Measurements from ENCODE around the gene UMAD1.

The UMAD1 gene

DNA sequence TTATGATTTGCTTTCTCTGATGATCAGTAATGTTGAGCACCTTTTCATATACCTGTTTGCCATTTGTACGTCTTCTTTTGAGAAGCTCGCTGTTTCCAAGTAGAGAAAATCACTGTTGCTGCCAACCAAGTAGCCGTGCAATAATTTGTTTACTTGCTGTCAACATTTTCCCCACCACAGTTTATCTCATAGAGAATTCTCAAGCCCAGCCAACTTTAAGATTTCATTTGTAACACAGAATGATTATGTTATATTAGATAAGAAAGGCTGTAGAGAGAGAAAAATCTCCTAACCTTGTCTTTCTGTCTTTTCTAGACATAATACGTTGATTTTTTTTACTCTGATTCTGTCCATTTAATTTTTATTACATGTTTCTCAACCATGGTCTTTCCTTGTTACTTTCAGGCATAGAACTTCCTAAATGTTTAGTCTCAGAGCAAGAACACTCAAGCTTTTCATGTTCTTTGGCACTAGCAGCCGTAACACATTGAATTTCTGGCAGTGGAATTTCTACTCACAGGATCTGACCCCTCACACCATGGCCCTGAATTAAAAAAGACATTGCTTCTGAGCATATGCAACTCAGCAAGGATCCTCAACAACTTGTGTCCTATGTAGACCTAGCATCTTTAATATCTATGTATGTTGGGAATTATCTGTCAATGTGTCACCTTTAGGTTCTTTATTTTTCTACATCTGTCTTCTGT lies 54.7 kb downstream of the UMAD1 start:
- DNase-seq, result no peak

DNA sequence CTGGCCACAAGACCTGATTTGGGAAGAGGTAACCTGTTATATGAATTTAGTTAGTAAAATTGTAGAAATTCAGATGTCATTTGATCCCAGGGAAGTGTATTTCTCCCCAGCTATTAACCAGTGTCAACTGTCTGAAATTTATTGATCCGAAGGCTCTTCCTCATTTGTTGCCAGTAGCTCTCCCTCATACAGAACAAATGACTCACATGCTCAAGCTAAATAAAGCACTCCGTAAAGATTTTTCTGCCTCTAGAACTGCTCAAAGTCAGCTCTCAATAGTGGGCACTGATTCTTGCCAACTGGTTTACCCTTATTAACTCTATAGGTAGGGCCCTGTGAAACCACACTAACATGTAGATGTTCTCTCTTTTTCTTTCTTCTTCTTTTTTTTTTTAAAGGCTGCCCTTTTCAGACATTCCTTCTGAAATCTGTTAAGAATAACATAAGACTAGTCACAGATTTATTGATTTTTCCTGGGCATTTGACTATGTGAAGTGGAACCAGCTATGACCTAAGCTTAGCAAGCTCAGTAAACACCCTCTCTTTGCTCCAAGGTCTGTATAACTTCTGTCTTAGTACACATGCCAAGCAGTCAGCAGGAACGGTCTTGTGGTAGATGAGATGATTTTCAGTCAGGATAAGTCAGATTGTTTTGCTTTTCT lies 56.0 kb downstream of the UMAD1 start:
- no peak for DNase-seq

DNA sequence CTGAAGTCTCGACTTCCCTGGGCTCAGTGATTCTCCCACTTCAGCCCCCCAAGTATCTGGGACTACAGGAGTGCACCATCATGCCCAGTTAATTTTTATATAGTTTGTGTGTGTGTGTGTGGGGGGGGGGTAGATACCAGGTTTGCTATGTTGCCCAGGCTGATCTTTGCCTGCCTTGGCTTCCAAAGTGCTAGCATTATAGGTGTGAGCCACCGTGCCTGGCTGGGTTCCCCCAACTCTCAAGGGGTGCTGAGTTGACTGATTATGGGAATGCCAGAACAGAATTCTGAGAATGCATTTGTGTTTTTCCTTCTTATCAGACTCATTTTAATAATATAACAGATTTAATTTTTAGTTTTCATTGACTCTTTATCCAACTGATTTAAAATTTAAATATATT lies 58.4 kb downstream of the UMAD1 start:
- DNase-seq, result no peak

DNA sequence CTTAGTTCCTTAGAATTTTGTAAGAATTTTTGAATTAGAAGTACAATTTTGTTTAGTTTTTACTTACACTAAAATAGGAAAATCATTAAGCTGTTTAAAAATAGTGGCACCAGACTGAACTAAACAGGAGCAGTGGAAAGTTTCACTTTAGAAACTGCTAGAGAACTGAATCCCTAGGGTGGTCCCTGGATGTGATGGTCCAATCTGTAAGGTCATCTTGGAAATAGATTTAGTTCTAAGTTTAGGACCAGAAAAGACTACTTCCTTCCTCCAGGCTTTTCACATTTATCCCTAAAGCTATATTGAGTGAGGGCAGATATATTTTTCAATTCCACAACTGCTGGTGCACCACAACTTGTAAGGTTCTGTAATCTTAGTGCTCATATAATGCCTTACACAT lies 58.8 kb downstream of the UMAD1 start:
- DNase-seq, result no peak

DNA sequence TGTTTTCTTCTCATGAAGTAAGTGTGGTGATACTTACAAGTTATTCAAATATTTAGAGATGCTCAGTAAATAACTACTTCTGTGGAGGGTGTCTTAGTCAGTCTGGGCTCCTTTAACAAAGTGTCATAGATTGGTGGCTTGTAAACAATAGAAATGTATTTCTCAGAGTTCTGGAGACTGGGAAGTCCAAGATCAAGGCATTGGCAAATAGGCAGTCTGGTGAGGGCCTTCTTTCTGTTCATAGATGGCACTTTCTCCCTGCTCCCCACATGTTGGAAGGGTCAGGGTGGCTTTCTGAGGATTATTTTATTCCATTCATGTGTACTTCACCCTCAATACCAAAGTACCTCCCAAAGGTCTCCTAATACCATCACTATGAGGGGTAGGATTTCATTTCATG lies 59.4 kb downstream of the UMAD1 start:
- no peak for DNase-seq

DNA sequence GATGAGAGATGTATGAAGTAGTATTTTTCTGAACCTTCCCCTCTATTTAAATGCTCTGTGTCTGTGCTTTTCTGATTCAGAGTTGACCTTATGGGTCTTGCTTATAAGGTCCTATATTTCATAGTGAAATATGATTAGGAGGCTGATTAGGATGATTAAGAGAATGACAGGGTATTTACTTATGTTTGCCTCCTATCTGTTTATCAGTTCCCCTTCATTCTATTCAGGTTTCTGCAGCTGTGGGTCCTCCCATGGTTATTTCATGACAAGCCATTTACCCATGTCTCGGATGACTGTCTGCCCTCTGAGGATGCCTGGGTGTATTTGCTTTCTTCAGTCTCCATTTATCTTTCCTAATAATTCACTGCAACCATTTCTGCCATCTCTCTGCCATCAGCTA lies 61.0 kb downstream of the UMAD1 start:
- DNase-seq, result no peak

DNA sequence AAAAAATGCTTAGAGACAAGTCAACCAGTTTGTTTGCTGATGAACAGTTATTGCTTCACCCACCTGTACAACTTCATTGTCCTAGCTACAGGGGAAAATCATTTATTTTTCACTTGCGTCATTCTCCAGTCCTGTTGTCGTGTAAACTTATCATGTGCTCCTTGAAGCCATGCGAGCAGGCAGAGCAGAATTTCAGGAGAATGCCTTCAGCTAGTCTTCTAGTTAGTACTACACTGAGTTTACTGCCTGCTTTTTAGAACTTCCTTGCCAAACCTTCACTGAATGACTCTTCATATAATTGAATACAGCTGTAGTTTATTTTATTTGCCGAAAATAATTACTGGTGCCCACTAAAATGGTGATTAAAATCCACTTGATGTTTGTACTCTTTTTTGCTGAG lies 62.3 kb downstream of the UMAD1 start:
- DNase-seq, result no peak

DNA sequence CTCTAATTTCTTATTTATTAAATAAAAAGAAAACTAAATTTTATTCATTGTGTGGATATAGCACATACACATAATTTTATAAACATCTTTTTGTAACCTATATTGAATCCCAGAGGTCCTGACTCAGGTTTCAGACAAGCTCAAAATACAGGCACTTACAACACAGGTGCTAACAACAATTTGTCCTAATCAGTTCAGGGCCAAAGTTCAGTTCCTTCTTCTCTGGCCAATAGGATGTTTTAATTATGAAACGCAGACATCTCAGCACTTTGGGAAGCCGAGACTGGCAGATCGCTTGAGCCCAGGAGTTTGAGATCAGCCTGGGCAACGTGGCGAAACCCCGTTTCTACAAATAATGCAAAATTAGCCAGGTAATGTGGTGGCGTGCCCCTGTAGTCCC lies 62.9 kb downstream of the UMAD1 start:
- no peak for DNase-seq

DNA sequence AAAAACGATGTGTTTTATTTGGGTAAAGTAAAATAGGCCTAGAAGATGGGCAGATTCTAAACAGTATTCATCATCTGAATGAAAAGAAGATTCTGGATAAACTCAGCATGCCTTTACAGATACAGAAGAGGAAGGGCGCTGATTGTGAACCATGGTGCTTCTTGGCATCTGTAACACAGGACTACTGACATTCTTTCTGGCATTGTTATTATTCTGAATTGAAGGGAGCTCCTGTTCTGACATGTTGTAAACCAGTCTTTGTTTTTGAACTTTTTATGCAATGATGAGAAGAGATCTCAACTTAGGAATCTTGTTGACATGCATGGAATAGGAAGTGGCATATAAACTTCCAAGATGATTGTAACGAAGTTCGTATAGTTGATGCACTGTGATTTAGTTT lies 64.3 kb downstream of the UMAD1 start:
- no peak for DNase-seq

DNA sequence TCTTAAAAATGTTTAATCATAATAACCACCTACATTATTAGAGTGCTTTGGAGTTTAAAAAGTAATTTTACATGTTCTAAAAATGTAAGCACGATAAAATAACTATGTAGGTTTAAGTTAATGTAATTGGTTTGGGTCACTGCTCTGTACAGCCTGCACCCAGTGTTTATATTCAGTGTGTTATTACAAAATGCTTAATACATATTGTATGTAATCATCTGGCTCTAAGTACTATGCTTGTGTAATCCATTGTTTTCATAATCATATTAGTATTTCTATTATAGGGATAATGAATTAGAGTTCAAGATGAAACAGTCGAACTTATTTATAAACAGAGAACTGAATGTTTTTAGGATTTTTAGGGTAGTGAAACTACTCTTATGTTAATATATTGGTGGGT lies 64.8 kb downstream of the UMAD1 start:
- DNase-seq, result no peak

DNA sequence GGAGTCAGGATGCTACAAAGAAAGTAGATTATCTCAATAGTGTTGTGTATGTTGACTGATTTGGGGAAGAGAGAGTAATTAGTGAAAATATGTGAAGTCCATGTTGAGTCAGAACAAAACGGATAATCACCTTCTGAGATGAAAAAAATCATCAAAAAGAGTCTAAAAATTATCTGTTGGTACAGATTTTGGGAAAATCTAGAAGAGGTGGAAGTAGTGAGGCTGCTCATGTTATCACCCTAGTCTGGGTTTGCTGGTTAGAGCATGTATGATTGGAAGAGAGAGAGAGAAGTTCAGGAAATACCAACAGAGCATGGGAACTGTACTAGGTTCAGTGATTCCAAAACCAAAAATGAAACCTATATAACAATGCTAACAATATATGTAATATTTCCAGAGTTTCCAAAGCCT lies 65.6 kb downstream of the UMAD1 start:
- no peak for DNase-seq

DNA sequence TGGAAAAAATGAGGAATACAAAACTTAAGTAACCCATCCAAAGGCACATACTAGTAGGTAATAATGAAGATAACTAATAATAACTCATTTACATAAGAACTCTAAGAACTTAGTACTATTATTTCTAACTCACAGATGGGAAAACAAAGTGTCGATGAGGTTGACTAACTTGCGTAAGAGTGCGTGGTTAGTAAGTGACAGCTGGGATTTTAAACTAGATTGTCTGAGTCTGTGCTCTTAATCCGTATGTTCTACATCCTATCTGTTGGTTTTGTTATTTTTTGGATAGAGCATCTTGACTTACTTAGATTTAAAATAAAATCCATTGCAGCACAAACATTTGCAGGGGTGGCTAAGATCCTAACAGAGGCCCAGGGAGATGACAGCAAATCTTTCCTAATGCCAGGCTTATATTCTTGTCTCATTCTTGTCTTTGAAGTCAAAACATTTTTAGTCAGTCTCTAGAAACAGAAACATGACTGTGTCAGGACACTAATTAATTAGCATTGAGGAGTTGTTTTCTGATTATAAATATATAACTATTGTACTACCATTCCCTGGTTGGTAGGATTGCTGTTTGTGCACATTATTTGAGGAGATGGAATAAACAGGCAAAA lies 66.1 kb downstream of the UMAD1 start:
- DNase-seq, result peak; percentile 38 to 76

DNA sequence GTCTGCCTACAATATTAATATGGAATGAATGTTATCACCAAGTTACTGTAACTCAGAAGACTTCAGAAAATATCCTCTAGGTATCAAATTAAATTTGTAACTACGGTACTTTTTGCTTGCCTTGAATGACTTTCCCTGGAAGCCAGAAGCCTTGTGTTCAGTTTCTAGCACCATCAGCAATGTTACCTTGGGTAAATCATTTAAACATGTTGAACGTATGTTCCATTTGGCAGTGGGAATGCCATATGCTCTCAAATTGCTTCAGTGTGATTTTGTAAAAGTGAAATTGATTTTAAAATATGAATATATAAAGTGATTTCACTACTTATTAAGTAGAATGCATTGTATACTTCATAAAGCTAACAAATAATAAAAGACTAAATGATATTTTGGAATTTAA lies 66.7 kb downstream of the UMAD1 start:
- DNase-seq, result peak in 1 of 2 experiments; percentile 45

DNA sequence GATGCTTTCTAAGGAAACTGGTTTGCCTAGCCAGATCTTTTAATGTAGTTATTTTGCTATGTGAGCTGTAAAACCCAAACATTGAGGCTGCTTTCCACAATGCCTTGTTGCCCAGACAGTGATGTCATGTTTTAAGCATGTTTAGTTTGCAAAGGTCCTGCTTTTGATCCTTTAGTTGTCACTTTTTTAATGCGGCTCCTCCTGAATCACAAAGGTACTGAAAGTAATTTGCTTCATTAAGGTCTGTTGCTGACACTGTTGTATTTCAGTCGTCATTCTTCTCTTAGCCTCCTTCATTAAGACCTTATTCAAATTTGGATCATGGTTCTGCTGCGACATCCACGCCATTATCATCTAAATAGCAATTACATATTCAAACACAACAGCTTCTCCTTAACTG lies 67.3 kb downstream of the UMAD1 start:
- DNase-seq, result no peak

DNA sequence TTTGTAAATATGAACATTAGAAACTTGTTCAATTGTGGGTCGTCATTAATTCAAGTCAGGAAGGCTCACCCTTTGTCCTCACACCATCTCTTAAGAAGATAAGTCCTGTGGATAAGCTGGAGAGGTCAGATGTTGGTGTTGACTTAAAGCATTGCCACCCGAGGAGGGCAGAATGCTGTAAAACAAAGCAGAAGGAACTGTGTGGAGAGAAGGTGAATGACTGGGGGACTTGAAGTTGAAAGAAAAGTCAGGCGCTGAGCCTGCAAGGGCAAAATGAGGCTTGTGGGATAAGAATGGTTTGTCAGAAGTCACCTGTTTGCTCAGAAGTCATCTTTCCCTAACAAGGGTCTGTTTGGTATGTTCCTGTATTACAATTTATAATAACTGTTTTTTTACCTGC lies 68.7 kb downstream of the UMAD1 start:
- DNase-seq, result peak; percentile 57 to 87

DNA sequence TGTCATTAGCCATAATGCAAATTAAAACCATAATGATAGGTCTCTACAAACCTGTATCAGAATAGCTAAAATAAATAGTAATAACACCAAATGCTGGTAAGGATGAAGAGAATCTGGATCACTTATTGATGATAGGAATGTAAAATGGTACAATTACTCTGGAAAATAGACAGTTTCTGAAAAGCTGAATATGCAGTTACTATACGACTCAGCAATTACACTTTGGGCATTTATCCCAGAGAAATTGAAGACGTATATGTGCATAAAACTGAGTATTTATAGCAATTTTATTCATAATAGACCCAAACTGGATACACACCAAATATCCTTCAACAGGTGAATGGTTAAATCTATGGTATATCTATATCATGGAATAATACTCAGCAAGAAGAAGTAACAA lies 69.9 kb downstream of the UMAD1 start:
- no peak for DNase-seq

DNA sequence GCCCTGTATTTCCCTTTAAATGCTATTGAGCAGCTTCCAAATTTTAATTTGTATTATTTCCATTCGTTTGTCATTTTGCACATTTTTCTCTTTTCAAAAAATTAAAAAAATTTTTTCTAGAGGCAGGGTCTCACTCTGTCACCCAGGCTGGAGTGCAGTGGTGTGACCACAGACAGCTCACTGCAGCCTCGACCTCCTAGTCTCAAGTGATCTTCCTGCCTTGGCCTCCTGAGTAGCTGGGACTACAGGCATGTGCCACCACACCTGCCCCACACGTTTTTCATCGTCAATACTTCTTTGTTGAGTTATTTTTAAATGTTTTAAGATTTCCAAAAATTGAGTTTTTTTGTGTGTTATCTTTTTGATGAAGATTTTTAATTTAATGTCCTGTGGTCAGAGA lies 73.2 kb downstream of the UMAD1 start:
- DNase-seq, result no peak

DNA sequence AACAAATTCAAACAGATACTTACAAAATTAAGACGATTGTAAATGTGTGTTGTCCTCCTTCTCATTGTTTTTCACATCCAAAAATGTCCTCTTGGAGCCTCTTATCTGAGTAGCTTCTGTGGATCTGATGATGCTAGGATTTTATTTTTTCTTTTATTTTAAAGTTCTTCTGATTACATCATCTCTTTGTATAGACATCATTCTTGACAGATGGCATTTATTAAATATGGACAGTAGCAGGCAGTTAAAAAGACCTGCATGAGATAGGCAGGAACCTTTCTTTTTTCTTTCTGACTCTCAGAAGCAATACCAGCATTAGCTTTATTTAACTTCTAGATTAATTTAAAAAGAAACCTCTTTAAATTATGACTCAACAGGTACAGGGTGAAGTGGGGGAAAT lies 77.9 kb downstream of the UMAD1 start, which contains the start of gene RPA3:
Gene RPA3 (minus strand): TSS at position 116 of the 400 bp plus-strand sequence. CDS start 78,189 bp downstream, outside the sequence.
- DNase-seq, result peak in 1 of 2 experiments; percentile 46

DNA sequence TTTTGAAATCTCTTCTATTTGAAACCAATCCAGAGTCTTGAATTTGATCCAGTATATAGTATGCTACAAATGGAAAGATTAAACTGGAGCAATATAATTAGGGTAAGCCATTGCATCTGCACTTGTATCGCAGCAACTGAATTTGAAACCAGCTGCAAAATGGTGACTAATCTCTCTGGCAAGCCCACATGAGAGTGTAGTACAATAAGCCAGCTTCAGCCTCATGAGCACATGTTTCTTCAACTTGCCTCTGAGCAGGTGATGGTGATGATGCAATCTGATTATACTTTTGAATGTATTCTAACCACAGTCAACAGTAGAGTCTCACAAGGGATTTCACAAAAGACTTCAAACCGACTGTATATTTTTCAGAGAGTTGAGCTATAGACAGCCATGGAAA lies 78.7 kb downstream of the UMAD1 start:
- DNase-seq, result peak; percentile 66 to 93

DNA sequence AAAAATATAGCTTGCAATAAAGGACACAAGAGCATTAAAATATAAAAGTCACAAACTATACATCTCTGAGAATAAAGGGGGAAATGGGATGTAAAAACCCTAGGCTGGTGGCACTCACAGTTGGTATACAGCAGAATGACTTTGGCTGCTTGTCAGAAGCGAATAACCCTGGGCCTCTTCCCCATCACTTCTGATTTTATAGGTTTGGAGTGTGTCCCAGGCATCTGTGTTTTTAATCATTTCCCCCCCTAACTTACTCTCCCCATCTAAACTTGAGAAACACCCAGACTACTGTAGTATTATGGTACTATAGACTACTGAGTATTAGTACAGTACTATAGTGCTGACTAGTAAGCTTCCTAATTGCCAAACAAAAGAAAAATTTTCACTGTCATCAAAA lies 79.6 kb downstream of the UMAD1 start:
- DNase-seq, result peak in 1 of 2 experiments; percentile 30

DNA sequence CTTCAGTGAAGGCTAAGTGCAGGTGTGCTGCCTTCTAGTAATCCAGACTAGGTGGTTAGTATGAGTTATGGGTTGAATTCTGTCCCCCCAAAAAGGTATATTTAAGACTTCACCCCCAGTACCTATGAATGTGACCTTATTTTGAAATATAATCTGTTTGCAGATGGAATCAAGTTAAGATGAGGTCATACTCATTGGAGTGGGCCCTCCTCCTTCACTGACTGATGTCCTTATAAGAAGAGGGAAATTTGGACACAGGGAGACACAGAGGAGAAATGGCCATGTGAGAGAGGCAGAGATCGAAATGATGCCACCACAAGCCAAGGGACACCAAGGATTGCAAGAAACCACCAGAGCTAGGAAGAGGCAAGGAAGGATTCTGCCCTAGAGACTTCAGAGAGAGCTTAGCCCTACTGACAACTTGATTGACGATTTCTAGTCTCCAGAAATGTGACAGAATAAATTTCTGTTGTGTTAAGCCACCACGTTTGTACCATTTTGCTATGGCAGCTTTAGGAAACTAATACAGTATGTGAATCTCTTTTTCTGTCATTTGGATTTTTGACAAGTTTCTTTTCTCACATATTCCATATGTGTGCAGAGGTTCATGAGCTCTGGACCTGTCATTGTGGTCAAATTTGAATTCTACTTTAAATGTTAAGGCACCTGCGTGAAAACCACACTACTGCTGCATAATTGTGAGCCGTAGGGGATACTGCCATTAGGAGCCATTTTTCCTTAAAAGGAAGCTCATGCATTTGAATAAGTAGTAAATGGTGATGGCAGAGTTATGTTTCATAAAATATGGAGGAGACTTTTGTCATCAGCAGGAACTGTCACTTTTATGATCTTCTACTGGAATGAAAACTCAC lies 80.4 kb downstream of the UMAD1 start:
- DNase-seq, result peak in 1 of 2 experiments; percentile 4

DNA sequence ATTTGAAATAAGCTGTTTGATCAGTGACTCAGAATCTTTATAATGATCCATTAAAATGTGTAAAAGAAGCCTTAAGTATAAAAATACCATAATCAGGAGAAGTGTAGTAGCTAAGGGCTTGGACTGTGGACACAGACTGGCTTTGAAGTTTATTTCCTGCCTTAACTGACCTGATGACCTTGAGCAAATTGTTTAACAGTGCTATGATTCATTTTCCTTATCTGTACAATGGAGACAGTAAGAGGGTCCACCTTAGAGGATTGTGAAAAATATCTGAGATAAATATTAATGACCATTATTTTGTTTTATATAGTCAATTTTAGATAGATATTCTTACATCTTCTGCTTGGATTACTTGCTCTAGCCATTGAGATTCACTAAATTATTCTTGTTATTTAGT lies 91.2 kb downstream of the UMAD1 start:
- no peak for DNase-seq

DNA sequence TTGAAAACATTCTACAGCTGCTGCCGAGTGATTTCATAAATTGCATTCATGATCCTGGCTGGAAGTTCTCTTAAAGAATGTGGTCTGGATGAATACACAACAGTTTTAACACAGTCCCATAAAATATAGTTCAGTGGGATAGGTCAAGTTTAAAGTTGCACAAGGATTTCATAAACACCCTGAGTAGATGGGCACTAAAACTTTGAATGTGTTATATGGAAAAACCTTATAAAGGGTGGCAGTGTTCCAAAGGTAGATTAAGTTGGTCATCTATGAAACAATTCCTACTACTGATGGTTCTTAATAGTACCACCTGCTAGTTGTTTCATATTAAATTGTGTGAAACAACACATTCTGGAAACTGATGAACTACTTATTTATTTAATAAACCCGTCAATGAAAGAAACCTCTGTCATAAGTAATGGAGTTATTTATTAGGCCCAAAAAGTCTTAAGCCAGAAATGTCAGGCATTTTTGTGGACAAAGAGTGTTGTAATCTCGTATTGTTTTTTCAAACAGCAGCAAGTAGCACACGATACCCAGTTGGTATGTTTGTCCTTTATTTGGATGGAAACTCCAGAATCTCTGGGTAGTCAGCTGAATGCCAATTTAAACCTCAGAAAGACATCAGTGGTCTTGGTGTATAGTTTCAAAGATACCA lies 92.2 kb downstream of the UMAD1 start:
- no peak for DNase-seq

Data from NCI-H524 (cell line).